T follicular helper cell (primary cell): ENCODE measurements around the gene PDXDC1.
"Not testable (repeated sequence)": the region's sequence is repeated elsewhere in the genome, so short reads cannot be mapped to it uniquely, and the experiment has no call there.

ENCODE experiments used
- DNase-seq: peaks from one replicate; pipeline ENCODE4 v3.0.0-alpha.2; 2020; ENCODE audit warnings: low read depth

The PDXDC1 gene

DNA sequence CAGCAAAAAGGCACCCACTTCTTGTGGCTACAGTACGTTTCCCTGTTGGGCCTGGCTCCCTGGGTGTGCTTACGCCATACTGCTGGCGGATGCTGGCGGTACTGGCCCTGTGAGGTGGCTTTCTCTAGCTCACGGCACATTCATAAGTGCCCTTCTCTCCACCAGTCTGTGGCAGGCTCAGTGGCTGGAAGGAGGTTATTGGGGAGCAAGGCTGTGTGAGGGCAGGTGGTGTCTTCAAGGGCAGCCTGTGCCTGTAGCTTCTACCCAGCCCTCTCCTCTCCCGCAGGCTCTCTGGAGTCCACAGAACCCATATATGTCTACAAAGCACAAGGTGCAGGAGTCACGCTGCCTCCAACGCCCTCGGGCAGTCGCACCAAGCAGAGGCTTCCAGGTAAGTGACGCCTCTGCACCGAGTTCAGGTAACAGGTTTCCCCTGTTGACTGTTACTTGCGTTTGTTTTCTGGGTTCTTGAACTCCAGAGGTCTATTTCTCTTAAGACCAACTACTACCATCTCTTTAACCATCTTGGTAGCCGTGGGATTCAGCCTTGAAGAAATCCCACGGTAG lies 60.4 kb downstream of the PDXDC1 start:
- no peak for DNase-seq

DNA sequence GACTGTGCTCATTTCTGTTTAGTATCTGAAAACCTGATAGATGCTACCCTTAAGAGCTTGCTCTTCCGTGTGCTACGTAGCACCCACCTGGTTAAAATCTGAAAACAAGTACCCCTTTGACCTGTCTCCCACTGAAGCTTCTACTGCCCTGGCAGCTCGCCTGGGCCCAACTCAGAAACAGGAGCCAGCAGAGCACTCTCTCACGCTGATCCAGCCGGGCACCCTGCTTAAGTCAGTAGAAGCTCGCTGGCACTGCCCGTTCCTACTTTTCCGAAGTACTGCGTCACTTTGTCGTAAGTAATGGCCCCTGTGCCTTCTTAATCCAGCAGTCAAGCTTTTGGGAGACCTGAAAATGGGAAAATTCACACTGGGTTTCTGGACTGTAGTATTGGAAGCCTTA lies 62.2 kb downstream of the PDXDC1 start:
- DNase-seq: no peak

DNA sequence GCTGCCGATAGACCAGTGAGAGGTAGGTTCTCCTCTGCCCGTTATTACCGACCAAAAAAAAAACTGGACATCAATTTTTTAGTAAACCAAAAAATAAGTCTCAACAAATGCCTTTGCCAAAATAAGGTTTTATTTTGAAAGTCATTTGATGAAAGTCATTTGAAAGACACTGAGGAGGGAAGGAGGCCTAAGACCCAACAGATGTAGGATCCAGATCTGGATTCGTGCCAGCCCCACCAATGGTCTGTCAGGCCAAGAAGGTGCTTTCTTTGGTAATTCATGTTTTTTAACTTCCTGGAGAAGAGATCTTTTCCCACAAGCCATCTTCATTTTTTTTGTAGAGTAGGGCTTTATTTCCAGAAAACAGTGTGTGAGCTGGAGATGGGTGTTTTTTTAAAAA lies 62.9 kb downstream of the PDXDC1 start:
- no peak for DNase-seq

DNA sequence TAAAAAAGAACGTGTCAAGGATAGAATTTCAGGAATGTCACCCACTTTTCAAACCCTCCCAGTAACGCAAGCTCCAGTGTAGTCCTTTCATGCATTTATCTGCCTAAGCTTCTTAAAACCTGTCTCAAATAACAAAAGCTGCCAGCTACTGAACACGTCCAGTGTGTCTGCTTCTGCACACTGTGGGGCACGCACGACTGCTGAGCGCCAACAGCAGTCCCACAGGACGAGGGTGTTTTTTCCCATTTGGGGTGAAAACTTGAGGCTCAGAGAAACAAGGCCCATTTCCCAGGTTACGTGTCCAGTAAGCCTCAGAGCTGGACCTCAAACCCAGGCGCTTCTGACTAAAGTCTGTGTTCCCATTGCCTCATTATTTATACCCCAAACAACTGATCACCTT lies 63.9 kb downstream of the PDXDC1 start:
- no peak for DNase-seq

DNA sequence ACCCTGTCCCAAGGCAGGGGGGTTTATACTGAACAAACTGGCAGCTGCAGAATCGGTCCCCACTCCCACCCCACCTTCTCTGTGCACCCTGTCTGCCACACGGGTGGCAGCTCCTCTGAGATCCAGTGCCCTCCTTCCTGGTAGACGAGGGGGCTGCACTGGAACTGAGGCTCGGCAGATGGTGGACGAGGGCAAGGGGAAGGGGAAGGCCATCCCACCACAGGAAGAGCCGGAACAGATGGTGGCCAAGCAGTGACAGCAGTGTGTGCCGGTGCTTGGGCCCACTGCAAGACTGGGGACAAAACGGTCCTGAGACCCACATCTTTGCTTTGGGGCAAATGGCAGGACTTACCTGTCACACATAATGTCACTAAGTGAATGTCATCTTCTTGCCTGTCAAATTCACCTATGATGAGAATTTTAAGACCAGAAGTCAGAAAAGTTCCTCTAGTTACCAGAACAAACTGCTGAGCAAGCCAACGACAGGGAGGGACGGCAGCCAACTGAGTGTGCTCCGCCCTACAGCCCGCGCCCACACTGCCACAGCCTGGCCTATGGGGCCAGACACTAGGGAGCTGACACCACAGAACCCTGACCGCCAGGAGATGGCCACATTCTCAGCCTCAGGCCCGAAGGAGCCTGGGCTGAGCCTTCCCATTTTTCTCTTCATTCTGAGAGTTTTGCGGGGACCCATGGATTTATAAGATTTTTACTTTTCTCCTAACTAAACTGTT lies 66.6 kb downstream of the PDXDC1 start:
- DNase-seq: no peak

DNA sequence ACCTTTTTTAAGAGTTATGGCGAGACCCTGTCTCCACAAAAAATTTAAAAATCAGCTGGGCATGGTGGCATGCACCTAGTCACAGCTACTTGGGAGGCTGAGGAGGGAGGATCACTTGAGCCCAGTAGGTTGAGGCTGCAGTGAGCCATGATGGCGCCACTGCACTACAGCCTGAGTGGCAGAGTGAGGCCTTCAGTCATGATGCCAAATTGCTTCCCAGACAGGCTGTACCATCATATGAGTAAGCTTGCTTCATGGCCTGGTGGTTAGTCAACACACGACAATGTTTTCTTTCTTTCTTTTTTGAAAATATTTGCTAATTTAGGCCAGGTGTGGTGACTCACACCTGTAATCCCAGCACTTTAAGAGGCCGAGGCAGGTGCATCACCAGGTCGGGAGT lies 68.5 kb downstream of the PDXDC1 start:
- no peak for DNase-seq

DNA sequence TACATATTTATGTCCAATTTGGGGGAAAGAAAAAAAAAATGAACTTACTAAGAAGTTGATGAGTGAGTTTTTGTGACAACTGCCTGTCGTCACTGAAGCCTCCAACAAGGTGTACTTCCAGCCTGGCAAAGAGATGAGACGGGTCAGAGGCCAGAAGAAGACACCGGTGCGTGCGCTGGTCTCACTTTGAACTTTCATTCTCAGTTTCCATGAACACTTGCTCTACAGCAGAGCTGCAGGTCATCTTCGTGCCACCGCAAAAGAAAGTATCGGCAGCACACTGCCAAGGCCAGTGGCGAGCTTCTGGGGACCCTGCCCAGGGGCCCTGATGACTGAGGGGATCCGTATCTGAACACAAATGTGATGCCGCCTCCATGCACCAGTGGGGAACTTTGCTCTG lies 69.5 kb downstream of the PDXDC1 start:
- DNase-seq: no peak

DNA sequence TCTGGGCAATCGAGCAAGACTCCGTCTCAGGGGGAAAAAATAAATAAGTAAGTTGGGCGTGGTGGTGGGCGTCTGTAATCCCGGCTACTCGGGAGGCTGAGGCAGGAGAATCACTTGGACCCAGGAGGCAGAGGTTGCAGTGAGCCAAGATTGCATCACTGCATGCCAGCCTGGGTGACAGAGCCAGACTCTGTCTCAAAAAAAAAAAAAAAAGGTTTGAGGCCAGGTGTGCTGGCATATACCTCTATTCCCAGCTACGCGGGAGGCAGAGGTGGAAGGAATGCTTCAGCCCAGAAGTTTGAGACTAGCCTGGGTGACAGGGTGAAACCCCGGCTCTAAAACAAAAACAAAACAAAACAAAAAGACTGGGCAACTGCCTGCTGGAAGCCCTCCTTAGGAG lies 70.4 kb downstream of the PDXDC1 start:
- not testable (repeated sequence) for DNase-seq

DNA sequence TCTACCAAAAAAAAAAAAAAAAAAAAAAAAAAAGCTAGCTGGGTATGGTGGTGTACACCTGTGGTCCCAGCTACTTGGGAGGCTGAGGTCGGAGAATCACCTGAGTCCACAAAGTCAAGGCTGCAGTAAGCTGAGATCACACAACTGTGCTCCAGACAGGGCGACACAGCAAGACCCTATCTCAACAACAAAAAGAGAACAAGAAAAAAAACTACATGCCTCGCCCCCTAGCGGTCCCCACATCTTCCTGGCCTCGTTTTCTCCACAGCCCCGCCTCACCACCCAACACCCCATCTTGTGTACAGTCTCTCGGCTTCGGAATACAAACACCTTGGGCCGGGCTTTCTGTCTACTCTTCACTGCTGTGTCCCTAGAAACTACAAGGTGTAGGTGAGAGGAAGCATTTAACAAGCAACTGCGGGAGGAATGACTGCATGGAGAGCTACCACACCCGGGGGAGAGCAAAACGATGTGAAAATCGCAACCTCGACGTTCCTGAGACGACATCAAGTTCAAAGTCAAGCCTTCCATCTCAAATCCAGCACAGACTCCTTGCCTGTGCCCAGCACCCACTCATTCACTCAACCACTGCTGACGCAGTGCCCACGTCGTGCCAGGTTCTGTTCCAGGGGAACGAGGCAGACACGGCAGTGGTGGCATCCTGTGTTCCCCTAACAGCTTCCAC lies 72.0 kb downstream of the PDXDC1 start:
- DNase-seq: no peak

DNA sequence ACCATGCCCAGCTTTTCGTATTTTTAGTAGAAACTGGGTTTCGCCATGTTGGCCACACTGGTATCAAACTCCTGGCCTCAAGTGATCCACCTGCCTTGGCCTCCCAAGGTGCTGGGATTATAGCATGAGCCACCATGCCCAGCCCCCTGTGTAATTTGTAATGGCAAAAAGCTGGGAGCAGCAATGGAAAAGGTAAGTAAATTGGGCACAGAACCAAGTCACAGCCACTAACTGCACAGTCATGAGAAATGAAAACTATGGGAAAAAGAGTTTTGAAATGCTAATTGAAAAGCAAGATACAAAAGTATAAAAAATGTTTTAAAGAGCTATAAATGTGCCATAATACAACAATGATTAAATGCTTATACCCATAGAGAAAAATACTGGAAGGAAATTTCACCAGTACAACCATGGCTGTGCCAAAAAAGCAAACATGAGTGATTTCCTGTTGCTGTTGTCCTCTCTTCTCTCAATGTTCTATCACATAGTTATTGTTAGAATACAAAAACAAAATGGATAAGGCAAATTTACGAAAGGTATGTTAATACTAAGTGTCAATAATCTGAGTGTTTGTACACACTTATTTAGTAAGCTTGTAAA lies 74.9 kb downstream of the PDXDC1 start:
- DNase-seq: no peak

DNA sequence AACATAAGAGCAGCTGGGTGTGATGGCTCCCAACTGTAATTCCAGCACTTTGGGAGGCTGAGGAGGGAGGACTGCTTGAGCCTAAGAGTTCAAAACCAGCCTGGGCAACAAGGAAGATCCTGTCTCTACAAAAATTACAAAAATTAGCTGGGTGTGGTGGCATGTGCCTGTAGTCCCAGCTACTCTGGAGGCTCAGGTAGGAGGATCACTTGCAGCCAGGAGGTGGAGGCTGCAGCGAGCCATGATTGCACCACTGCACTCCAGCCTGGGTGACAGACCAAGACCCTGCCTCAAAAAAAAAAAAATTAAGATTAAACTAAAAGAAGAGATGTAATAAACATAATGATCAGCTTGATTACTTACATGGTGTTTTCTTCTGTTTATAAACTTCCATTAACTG lies 75.6 kb downstream of the PDXDC1 start:
- DNase-seq: not testable (repeated sequence)

DNA sequence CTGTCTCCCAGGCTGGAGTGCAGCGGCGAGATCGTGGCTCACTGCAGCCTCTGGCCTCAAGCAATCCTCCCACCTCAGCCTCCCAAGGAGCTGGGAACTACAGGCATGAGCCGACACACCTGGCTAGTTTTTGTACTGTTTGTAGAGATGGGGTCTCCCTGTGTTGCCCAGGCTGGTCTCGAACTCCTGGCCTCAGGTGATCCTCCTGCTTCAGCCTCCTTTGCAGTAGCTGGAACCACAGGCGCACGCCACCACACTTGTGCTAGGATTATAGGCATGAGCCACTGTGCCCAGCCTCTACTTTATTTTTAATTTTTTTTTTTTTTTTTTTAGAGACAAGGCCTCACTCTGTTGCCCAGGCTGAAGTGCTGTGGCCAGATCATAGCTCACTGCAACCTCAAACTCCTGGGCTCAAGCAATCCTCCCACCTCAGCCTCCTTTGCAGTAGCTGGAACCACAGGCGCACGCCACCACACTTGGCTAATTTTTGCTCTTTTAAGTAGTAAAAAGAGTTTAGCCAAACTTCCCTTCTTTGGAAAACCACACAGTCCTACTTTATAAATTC lies 76.6 kb downstream of the PDXDC1 start:
- DNase-seq: no peak

DNA sequence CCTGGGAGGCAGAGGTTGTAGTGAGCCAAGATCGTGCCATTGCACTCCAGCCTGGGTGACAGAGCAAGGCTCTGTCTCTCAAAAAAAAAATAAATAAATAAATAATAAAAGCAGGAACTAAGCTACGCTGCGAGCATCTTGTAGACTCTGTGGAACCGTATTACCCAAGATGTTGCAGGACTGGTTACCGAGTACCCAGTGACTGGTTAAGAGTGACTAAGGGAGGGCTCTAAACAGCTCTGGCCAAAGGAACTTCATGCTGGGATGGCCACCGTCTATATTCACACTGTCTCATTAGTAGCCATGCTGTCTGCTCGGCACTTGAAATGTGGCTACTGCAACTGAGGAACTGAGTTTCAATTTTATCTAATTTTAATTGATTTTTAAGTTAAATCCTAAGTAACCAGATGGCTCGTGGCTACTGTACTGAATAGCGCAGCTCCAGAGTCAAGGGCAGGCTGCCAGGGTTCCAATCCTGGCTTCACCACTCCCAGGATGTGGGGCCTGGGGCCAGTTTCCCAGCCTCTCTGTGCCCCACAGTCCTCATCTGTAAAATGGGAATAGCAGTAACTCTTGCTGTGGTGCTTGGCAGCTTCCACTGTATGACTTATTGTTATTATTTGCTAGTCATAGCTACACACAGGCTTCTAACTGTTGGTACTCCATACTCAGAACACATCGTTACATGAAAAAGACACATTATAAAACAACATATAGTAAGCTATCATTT lies 78.1 kb downstream of the PDXDC1 start:
- no peak for DNase-seq

DNA sequence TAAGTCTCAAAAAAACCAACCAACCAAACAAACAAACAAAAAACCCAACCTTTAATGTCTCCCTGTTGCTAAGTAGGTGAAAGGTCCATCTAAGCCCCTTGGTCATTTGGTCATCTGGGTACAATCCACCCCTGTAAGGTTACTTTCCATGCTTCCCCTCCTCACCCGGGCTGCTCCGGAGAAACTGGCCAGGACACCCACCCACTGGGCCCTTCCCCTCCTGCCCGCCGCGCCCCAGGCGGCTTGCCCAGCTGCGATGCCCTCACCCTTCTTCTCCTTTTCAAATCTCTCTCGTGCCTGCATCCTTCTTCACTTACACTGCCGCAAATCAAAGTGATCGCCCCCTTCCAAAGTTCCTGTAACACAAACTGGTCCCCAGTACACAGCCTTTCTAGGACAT lies 79.1 kb downstream of the PDXDC1 start:
- DNase-seq: no peak

DNA sequence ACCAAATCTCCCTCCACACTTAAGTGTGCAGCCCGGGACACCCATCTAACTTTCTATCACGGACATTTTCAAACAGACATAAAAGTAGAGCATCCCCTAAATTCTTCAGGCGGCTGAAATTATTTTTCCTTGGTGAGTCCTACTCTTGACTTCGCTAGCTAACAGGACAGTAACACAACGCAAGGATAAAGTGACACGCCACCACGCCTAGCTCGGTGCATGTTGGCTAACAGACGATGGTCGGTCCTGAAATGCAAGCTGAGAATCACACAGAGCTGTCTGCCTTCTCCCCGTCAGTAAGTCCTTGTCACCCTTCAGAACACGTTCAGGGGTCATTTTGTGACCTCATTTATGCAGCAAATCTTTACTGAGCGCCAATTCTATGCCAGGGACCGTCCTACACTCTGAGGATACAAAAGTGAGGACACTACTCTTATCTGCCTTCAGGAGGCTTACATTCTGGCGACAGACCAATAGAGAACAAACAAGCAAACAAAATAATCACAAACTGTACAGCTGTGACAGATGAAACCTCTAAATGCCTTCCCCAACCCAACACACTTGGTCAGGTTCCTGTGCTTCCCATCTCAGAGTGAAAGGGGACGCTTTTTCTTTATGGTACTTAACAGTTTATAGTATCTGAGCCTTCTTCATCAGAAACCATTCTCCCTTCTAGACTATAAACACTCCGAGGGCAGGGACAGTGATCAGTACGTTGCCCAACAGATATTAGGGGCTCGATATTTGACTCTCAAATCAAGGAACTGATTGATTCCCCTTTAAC lies 79.7 kb downstream of the PDXDC1 start:
- DNase-seq: no peak

DNA sequence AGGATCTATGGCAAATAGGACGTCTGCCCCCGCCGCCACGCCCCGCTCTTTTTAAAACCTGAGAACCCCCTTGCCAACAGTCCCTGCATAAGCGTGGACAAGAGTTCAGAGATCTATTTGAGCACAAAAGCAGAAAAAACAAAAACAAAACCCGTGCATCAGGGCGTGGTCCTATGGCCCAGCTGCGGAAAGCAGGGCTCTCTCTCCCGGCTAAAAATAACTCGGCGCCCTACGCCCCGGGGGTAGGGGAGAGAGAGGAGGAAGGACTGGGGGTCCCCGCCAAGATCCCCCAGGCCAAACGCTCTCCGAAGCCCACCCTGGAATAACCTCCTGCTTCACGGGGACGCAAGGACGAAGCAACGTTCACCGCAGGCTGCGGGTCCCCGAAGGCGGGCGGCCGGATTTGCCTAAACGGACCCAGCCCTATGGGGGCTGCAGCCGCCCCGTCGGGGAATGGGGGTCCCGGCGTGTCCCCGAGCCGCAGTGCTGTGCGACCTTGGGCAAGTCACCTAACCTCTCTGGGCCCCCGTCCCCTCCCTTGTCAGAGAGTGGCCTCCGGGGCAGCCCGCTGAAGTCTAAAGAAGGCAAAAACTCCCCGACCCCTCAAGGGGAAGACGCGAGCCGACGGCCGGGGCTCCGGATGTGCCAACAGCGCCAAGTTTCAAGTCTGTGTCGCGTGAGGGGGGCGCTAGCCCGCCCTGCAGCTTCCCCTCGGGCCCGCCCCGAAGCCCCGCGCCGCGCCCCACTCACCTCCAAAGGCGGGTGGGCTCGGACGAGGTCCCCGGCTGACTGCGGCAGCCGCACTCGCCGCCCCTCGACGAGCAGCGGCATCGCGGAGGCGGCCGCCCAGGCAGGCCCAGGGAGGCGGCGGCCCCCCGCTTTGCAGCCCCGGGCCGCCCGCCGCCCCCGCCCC lies 80.6 kb downstream of the PDXDC1 start:
- DNase-seq: no peak

DNA sequence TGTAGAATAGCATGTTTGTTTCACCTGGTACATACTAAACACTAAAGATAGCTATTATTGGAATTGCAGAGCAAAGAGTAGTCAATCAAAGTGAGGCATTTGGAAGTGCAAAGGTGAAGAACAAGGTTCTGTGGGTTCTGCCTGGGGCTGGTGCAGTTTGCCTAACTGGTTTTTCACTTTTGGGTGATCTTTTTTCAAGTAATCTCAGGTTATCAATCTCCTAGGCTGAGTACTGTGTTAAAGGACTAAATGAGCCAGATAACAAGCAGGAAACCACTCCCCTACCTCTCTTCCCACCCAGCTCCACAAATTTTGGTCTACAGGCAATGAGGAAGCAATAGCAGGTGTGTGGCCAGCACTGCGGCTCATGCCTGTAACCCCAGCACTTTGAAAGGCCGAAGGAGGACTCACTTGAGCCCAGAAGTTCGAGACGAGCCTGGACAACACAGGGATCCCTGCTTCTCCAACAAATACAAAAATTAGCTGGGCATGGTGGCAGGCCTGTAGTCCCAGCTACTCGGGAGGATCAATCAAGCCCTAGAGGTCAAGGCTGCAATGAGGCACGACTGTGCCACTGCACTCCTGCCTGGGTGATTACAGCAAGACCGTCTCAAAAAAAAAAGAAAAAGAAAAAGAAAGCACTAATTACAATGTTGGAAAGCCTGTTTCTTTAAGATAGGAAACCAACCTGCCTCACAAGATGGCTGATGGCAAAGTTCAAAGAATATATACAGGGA lies 83.0 kb downstream of the PDXDC1 start:
- no peak for DNase-seq

DNA sequence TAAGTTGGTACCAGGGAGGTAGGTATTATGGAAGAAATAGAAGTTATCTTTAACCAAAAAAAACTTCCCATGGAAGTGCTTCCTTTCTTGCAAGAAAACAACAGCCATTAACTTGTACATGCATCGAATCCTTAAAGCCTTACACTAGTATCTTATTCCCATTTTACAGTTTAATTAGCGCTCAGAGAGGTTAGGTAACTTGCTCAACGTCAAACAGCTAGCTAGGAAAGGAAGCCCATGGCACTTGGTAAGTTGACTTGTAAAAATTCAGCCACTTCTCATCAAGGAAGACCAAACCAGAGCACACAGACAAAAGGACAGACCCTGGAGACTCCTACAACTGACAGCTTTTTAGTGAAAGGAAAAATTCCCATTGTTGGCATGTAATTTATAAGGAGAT lies 84.5 kb downstream of the PDXDC1 start:
- no peak for DNase-seq

DNA sequence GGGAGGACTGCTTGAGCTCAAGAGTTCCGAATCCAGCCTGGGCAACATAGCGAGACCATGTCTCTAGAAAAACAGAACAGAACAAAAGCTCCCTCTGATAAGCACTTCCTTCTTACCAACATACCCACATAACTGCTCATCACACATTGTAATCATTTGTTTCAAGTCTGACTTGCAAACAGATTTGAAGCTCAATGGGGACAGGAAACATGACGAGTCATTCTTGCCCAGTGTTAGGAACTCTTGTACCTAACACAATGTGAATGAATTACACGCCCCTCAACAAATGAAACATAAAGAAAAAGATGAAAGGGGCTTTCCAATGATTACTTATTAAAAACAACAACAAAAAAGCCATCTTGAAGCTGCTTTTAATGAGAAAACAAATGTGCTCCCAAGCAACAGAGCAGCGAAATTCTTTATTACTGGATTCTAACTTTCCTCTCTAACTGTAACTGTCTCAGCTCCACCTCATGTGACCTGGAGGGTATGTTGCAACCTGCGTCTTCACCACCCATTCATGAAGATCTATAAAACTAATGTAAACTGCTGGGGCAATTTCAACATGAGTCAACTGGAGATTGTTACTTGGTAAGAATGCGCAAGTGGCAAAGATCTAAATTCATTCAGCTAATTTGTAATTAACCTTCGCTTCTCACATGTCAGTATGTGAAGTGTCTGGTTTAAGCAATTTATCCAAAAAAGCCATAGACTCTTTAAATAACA lies 87.4 kb downstream of the PDXDC1 start:
- not testable (repeated sequence) for DNase-seq
